Measurements from ENCODE around the gene TSPAN17.

- TF ChIP-seq CTCF (IDR thresholded peaks at IDR 0.05) (no peak), POLR2A (IDR thresholded peaks at IDR 0.05) (no peak)
Observed at GRCh38 chr5:176619203-176619568, 28.1 kb upstream of the TSPAN17 start.

Data from right lobe of liver (tissue), 4 donors.